ENCODE results near the gene FGFRL1. TPM values are rescaled to one million over a fixed set of nuclear protein-coding genes. Genes with fewer than 3 reads are reported as not detected.

The FGFRL1 gene
- total RNA-seq, 1 experiment from 2014 or later, result 35.5 TPM

GRCh38 chr4:1075225-1075624, 63.8 kb downstream of the FGFRL1 start:
- DNase-seq (ENCODE audit: low read depth), result no peak

- no peak for DNase-seq (ENCODE audit: low read depth)
These were observed 64.6 kb downstream of the FGFRL1 start for GRCh38 chr4:1075809-1076699.

Other genes with a start within 250 kb of the FGFRL1 start
- gene CPLX1, start 185.5 kb upstream of the FGFRL1 start, total RNA-seq (2014; rRNA removed; shearing (Covaris generic)), result not detected in 2 replicates
- 61.6 and 71.9 TPM in 2 replicates for gene GAK, start 79.3 kb upstream of the FGFRL1 start, total RNA-seq (2014; rRNA removed; shearing (Covaris generic))
- 12.0 and 20.1 TPM in 2 replicates for gene TMEM175, start 79.2 kb upstream of the FGFRL1 start, total RNA-seq (2014; rRNA removed; shearing (Covaris generic))
- gene DGKQ, start 38.1 kb upstream of the FGFRL1 start, total RNA-seq (2014; rRNA removed; shearing (Covaris generic)), result 4.3 and 4.4 TPM in 2 replicates
- gene IDUA, start 24.6 kb upstream of the FGFRL1 start, total RNA-seq (2014; rRNA removed; shearing (Covaris generic)), result 1.0 and 2.3 TPM in 2 replicates
- gene SLC26A1, start 18.2 kb upstream of the FGFRL1 start, total RNA-seq (2014; rRNA removed; shearing (Covaris generic)), result 0.57 TPM in 1 of 2 replicates, not detected in the other
- not detected in 2 replicates for gene RNF212, start 101.9 kb downstream of the FGFRL1 start, total RNA-seq (2014; rRNA removed; shearing (Covaris generic))
- gene SPON2, start 161.0 kb downstream of the FGFRL1 start, total RNA-seq (2014; rRNA removed; shearing (Covaris generic)), result 0.29 TPM in 1 of 2 replicates, not detected in the other
- gene CTBP1, start 237.5 kb downstream of the FGFRL1 start, total RNA-seq (2014; rRNA removed; shearing (Covaris generic)), result 110 and 115 TPM in 2 replicates

Data from Daoy (cell line).